Thoracic aorta (tissue), 2 donors: ENCODE data around the gene IRX5. TPM values are rescaled to one million over a fixed set of nuclear protein-coding genes. Genes with fewer than 3 reads are reported as not detected.

Experiments used
- ATAC-seq: fragments of 150-250 bp; one replicate; pipeline ENCODE4 v1.8.0; 2017; ENCODE audit warnings: low read depth; ENCODE audit not compliant: insufficient number of reproducible peaks, low FRiP score
- DNase-seq: peaks from one replicate; pipeline ENCODE4 v3.0.0-alpha.2; 2020; ENCODE audit warnings: low spot score
- H3K27ac ChIP-seq, 2 donors: fragments of 200-600 bp; sonication (generic); 1 replicate in 1 of 2; 2 replicates in 1 of 2; pipeline ENCODE4 v1.5.1; 2016; ENCODE audit warnings: mild to moderate bottlenecking in 2 of 2, moderate library complexity in 2 of 2
- H3K27me3 ChIP-seq: fragments of 200-600 bp; sonication (generic); replicated peaks from 2 replicates; pipeline ENCODE4 v1.6.0; 2016; ENCODE audit warnings: mild to moderate bottlenecking; ENCODE audit not compliant: insufficient read depth
- H3K36me3 ChIP-seq: fragments of 200-600 bp; sonication (generic); one replicate; pipeline ENCODE4 v1.5.1; 2016
- H3K4me1 ChIP-seq, 2 donors: fragments of 200-600 bp; sonication (generic); 1 replicate in 1 of 2; 2 replicates in 1 of 2; pipeline versions ENCODE4 v1.5.1 to v1.6.0; 2016; ENCODE audit warnings: low read depth in 2 of 2, mild to moderate bottlenecking in 1 of 2; ENCODE audit not compliant: control insufficient read depth in 1 of 2
- H3K4me3 ChIP-seq: fragments of 200-600 bp; sonication (generic); 2 replicates; pipeline ENCODE4 v1.5.1; 2016; ENCODE audit warnings: mild to moderate bottlenecking
- H3K9me3 ChIP-seq: fragments of 200-600 bp; sonication (generic); 2 replicates; pipeline ENCODE4 v1.5.1; 2016
- total RNA-seq, 2 donors: library from RNA; depleted of rRNA; stranded (reverse); fragments of >200 nt; gene quantifications; one replicate each; pipeline versions ENCODE4 v1.1.0 to v1.2.3, GENCODE V29; 2016
- TF ChIP-seq, protein P1 (sequence below): fragments of 200-600 bp; sonication (generic); IDR thresholded peaks from one replicate; pipeline ENCODE4 v1.5.1; 2019; ENCODE audit warnings: antibody characterized with exemption

Gene IRX5
- total RNA-seq, 2 donors from 2014 or later: 2.3 to 2.7 TPM

DNA sequence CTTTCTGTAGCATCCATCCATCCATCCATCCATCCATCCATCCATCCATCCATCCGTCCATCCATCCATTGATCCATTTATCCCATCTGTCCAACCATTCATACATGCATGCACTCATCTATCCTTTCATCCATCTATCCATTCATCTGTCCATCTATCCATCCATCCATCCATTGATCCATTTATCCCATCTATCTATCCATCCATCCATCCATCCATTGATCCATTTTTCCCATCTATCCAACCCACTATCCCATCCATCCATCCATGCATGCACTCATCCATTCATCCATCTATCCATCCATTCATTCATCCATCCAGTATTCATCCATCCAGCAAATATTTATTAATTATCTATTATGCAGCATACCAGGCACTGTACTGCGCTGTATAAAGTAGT is 34.8 kb downstream of the IRX5 start:
- DNase-seq (no peak), ATAC-seq (no peak)
- Histone ChIP-seq H3K9me3 (no peaks in the 10 kb centered on the region), H3K27ac (no peak overlapping the region), H3K36me3 (no peaks in the 10 kb centered on the region), H3K4me3 (no peak overlapping the region), H3K4me1 (no peaks in the 10 kb centered on the region), H3K27me3 (no peaks in the 10 kb centered on the region)
- TF ChIP-seq, protein P1, sequence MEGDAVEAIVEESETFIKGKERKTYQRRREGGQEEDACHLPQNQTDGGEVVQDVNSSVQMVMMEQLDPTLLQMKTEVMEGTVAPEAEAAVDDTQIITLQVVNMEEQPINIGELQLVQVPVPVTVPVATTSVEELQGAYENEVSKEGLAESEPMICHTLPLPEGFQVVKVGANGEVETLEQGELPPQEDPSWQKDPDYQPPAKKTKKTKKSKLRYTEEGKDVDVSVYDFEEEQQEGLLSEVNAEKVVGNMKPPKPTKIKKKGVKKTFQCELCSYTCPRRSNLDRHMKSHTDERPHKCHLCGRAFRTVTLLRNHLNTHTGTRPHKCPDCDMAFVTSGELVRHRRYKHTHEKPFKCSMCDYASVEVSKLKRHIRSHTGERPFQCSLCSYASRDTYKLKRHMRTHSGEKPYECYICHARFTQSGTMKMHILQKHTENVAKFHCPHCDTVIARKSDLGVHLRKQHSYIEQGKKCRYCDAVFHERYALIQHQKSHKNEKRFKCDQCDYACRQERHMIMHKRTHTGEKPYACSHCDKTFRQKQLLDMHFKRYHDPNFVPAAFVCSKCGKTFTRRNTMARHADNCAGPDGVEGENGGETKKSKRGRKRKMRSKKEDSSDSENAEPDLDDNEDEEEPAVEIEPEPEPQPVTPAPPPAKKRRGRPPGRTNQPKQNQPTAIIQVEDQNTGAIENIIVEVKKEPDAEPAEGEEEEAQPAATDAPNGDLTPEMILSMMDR: no peak

DNA sequence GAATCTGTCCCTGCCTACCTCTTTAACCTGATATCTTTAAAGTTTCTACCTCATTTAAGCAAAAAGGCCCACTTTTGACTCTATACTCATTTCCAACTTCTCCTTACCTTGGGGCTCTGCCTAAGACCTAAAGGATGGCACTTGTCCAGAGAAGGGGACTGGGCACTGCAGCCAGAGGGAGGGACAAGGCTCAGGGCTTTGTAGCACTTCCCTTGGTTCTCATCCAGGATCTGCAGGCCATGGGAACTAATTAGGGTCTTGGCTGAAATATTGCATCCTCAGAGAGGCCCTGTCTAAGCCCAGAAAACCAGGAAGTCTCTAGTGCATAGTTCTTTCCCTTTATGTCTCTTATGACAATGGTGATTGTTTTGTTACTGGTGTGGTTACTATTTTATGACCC is 37.3 kb downstream of the IRX5 start:
- Histone ChIP-seq H3K9me3 (no peaks in the 10 kb centered on the region), H3K36me3 (no peaks in the 10 kb centered on the region), H3K27me3 (no peaks in the 10 kb centered on the region), H3K27ac (no peak overlapping the region), H3K4me1 (no peaks in the 10 kb centered on the region), H3K4me3 (no peak overlapping the region)
- TF ChIP-seq, protein P1: no peak
- ATAC-seq (no peak), DNase-seq (no peak)

DNA sequence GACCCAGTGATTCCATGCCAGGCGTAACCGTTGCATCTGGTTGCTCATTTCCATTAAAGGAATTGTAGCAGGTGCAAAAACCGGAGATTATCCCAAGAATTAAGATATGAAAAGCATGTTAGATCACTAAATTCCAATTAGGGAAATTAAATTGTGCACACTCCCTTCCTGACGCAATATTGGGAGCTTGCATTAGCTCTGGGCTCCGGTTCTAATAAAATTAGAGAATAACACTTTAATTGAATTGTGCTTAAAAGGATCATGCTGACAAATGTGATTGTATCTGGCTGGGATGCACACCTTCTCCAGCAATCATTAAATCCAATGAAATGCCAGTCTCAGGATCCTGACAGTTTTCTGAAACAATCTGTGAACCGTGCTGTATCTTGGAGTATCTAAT is 38.1 kb downstream of the IRX5 start:
- Histone ChIP-seq H3K4me1 (no peaks in the 10 kb centered on the region), H3K36me3 (no peaks in the 10 kb centered on the region), H3K27ac (no peak overlapping the region), H3K4me3 (no peak overlapping the region), H3K9me3 (no peaks in the 10 kb centered on the region), H3K27me3 (no peaks in the 10 kb centered on the region)
- TF ChIP-seq, protein P1: no peak
- DNase-seq (no peak), ATAC-seq (no peak)

GRCh38 chr16:54970016-54970415 is 39.4 kb downstream of the IRX5 start:
- H3K27me3 ChIP-seq: no peaks in the 10 kb centered on the region
- no peak for ATAC-seq
- no peak overlapping the region for H3K27ac ChIP-seq
- no peak for DNase-seq
- no peaks in the 10 kb centered on the region for H3K9me3 ChIP-seq
- TF ChIP-seq, protein P1: no peak
- no peaks in the 10 kb centered on the region for H3K36me3 ChIP-seq
- H3K4me3 ChIP-seq: no peak overlapping the region
- no peaks in the 10 kb centered on the region for H3K4me1 ChIP-seq

DNA sequence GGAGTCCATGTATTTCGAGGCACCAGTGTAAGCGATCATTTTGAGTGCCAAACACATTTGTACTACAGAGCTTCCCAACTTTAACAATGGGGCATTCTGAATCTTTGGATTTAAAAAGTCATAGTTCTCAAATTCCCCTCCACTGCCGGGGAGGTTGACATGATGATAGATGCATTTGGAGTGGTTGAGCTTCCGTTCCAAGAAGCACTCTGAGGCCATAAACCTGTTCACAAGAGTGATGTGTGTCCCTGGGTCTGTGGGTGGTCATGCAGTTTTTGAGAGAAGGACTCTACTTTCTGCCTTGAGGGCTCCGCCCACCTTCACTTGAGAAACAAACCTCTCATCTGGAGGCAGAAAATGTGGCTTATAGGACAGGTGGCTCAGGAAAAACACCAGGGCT is 43.7 kb downstream of the IRX5 start:
- no peak for DNase-seq
- H3K4me1 ChIP-seq: no peaks in the 10 kb centered on the region
- no peaks in the 10 kb centered on the region for H3K27me3 ChIP-seq
- no peak overlapping the region for H3K27ac ChIP-seq
- H3K9me3 ChIP-seq: no peaks in the 10 kb centered on the region
- H3K4me3 ChIP-seq: no peak overlapping the region
- TF ChIP-seq, protein P1: no peak
- no peaks in the 10 kb centered on the region for H3K36me3 ChIP-seq
- ATAC-seq: no peak
